8988T (cell line): ENCODE measurements around the gene PIP4K2C.
"Not testable (repeated sequence)": the region's sequence is repeated elsewhere in the genome, so short reads cannot be mapped to it uniquely, and the experiment has no call there.

Experiments
- DNase-seq: peaks from one replicate; pipeline ENCODE4 v3.0.0; 2011

The PIP4K2C gene

DNA sequence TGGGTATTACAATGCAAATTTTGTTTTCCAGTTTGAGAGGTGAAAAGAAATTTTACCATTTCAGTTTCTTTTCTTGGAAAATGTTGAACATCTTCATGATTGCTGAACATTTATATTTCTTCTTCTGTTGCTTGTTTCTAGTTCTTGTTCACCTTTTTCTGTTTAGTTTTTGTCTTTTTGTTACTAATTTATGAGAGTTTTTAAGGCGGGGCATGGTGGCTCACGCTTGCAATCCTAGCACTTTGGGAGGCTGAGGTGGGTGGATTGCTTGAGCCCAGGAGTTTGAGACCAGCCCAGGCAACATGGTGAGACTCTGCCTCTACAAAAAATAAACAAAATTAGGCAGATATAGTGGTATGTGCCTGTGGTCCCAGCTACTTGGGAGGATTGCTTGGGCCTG, 30.5 kb upstream of the PIP4K2C start:
- no peak for DNase-seq

DNA sequence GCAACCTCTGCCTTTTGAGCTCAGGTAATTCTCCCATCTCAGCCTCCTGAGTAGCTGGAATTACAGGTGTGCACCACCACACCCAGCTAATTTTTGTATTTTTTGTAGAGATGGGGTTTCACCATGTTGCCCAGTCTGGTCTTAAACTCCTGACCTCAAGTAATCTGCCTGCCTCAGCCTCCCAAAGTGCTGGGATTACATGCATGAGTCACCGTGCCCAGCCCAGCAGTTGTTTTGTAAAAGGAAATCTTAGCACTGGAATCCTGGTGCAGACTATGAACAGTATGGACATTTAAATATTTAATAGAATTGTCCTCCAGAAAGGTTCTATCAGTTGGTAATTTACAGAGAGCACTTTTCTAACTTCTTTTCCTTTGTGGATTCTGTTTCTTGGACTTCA, 29.9 kb upstream of the PIP4K2C start:
- DNase-seq, result not testable (repeated sequence)

DNA sequence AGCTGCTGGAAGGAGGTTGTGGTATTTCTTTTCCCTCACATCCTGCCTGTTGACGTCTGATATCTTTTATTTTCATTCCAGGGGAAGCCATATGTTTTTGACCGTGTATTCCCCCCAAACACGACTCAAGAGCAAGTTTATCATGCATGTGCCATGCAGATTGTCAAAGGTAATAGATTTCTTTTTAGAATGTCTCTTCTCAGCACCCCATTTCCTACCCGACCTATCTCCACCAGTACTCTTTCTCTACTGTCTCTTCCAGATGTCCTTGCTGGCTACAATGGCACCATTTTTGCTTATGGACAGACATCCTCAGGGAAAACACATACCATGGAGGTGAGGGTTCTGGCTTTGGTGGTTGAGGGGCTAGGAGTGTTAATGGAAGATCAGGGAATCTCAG, 27.6 kb upstream of the PIP4K2C start:
- no peak for DNase-seq

DNA sequence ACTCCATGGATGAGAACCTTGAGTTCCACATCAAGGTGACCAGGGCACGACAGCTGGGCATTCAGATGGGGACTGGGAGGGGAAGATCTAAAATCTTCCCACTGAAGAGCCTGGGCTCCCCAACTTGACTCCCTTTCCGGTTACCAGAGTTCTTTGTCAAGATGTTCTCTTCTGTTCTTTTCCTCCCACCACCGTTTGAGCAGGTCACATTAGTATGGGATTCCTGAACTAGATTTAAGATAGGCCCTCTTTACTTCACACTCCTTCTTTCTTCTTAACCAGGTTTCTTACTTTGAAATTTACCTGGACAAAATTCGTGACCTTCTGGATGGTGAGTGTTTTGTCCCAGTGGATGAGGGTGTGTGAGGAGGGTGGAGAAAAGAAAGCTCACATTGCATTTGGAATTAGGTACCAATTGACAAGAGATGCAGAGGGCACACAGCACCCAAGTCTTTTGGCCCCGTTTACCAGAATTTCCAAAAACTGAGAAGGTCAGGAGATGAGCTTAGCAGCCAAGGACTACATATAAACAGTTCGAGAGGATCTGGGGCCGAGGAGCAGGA, 26.7 kb upstream of the PIP4K2C start:
- no peak for DNase-seq

DNA sequence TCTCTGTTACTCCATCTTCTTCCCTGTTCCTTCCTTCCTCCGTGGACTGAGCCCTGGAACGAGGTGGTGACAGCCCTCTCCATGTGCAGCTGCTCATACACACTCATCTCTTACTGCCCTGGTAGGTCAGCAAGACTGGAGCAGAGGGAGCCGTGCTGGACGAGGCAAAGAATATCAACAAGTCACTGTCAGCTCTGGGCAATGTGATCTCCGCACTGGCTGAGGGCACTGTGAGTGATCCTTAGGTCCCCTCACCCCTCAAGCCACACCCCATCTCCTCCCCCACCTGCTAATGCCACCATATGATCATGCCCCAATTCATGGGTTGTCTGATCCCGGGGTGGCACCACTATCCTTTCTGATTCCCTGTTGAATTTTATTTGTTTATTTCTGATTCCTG, 22.2 kb upstream of the PIP4K2C start:
- DNase-seq, result no peak

DNA sequence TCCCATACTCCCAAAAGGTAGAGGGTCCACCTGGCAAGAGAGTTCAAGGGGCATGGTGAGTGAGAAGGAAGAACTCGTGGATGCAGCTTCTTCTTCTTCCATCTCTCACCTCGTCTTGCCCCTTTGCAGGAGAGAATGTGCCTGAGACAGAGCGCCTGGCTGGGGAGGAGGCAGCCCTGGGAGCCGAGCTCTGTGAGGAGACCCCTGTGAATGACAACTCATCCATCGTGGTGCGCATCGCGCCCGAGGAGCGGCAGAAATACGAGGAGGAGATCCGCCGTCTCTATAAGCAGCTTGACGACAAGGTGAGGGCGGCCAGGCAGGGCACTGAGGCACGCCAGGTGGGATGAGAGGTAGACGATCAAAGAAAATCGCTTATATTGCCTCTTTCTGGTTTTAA, 21.1 kb upstream of the PIP4K2C start:
- DNase-seq, result no peak

DNA sequence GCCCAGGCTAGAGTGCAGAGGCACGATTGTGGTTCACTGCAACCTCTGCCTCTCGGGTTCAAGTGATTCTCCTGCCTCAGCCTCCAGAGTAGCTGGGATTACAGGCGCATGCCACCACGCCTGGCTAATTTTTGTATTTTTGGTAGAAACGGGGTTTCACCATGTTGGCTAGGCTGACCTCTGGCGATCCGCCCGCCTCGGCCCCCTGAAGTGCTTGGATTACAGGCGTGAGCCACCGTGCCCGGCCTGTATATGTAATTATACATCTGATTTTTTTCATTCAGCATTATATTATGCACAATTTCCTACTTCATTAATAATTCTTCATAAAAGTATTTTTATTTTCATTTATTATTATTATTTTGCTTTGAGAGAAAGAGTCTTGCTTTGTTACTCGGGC, 20.6 kb upstream of the PIP4K2C start:
- DNase-seq, result not testable (repeated sequence)

DNA sequence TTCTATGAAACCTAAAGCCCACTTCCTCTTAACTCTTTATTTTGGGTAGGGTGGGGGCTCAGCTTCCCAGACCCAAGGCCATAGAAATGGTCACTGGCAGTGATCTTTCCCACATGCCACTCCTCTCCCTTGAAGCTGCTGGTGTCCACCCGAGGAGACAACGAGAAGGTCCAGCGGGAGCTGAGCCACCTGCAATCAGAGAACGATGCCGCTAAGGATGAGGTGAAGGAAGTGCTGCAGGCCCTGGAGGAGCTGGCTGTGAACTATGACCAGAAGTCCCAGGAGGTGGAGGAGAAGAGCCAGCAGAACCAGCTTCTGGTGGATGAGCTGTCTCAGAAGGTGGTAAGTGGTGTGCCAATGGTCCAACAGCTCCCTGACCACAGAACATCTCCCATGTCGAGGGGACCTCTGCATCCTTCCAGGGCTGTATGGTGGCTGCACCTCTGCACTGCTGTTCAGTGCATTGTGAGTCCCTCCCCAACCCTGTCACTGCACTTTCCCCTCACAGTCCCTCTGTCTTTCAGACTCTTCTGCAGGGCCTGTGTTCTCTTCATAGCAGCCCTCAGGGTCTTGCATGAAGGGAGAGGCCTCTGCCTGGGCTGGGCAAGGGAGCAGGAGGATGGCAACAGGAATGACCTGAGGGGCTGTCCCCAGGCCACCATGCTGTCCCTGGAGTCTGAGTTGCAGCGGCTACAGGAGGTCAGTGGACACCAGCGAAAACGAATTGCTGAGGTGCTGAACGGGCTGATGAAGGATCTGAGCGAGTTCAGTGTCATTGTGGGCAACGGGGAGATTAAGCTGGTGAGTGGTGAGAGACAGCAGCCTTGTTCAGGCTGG, 18.8 kb upstream of the PIP4K2C start:
- no peak for DNase-seq

DNA sequence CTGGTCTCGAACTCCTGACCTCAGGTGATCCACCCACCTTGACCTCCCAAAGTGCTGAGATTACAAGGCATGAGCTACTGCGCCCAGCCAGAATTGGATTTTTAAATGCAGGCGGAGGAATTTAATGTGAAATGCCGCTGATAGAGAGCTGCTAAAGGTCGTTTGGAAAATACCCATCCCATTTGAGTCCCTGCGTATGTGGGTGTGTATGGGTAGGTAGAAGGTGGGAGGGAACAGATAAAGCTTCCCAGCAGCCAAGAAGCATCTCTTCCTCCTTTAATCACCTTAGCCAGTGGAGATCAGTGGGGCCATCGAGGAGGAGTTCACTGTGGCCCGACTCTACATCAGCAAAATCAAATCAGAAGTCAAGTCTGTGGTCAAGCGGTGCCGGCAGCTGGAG, 16.2 kb upstream of the PIP4K2C start:
- DNase-seq, result no peak

DNA sequence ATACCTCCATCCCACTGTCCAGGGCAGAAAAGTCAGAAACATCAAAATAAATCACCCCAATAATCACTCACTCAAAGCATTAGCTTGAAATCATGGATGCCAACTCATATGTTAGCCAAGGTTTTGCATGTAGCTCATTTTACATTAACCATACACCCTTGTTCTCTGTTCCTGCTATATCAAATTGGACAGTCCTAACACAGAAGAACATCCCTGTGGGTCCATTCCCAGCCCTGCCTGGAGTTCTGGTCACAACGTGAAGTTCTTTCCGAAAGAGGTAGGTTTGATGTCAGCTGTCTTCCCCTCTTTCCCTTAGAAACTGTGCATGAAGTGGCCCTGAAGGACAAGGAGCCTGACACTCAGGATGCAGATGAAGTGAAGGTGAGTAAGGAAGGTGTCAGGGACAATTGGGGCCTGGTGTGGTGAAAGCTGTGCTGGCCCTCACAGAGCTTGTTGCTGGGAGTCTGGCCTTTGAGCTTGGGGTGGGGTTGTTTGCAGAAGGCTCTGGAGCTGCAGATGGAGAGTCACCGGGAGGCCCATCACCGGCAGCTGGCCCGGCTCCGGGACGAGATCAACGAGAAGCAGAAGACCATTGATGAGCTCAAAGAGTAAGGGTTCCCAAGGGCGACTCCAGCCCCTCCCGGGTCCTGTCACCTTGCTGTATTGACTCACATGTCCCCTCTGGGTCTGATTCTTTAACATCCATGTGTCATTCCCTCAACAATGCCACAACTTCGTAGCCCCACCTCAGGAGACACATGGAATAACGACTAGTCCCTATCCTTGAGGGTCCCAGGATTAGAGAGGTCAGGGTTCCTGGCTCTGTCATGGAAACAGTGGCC, 15.0 kb upstream of the PIP4K2C start:
- DNase-seq, result no peak

DNA sequence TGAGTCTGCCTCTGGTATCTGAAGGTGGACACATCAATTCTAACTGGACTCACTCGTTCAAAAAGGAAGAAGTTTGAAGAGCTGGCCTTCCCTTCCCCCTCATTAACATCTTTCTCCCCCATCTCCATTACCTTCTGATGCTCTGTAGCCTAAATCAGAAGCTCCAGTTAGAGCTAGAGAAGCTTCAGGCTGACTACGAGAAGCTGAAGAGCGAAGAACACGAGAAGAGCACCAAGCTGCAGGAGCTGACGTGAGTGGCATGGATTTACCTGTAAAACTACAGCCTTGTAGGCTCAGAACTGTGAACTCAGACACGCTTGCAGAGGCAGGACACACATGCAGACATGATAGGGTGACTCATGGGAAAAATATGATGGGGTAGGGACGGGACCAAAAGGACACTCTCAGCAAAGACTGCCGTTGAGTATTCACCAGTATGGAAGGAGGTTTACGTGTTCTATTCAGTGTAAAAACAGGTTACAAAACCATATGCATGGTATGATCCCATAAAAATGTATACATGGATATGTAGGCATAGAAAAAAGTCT, 14.3 kb upstream of the PIP4K2C start:
- DNase-seq, result no peak

DNA sequence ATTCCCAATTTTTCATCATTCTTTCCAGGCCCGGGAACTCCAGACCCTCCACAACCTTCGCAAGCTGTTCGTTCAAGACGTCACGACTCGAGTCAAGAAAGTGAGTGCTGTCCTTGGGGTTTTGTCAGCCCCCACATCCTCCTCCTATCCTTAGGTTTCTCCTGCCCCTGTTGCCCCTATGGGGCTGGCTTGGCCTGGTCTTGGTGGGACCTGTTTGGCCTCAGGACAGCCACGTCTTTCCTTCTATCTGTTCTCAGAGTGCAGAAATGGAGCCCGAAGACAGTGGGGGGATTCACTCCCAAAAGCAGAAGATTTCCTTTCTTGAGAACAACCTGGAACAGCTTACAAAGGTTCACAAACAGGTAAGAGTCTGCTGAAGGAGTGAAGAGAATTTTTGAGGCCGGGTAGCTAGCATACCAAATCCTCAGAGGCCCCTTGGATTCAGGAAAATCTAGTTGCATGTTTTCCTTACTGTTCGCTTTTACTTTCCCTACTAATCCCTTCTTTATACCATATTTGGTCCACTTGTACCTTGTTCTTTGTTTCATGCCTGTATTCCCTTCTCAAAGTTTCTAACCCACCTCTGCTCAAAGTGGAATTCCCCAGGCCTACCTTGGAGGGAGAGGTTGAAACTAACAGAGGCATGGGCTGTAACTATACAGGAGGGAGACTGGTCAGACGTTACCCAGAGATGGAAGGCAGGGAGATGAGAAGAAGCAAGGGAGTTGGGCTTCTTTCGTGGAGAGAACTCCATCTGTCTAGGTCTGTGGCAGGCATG, 12.8 kb upstream of the PIP4K2C start:
- no peak for DNase-seq

DNA sequence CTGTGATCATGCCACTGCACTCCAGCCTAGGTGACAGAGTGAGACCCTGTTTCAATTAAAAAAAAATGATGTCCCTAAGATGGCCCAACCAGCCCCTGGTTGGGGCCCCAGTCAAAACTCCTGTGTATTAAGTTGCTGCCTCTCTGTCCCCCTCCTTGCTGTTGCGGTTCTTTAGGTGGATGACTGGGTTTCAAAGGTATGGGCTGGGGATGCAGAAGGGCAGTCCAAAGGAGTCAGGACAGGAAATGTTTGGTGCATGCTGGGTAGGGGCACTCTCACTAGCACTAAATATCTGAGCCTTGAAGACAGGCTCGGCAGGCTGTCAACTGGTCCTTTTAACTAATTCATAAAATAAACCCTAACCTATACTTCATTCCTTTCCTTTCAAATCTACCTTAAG, 12.0 kb upstream of the PIP4K2C start:
- DNase-seq, result no peak

DNA sequence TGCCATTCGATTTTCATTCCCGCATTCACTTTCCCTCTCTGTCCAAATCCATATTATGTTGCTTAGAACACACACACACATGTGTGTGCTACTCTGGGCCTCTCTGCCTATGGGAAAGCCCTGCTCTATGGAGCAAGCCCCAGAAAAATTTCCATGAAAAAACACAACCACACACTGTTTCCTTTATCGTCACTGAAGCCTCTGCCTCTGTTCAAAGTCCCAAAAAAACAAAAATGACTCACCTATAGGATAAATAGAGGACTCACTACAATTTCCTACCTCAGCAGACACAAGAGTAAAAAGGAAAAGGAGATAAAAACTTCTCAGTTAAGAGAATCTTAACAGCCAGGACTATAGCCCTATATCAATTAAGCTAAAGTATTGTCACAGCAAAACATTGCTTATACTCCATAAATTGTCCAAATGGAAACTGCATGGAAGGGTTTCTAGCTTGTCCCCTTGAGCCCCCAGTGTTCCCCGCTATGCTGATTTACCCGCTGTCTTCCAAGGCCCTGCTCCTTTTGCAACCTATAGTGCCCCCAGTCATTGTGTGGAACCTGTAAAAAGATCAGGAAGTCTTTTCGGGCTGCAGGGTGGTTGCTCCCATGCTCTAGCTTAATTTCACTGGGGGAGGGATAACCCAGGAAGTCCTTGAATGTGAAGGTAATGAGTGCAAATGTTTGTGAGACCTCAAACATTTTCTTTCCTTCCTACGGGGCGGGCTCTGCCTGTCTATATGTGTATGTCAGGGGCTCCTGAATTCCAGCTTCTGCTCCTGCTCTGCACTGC, 11.1 kb upstream of the PIP4K2C start:
- DNase-seq, result no peak

DNA sequence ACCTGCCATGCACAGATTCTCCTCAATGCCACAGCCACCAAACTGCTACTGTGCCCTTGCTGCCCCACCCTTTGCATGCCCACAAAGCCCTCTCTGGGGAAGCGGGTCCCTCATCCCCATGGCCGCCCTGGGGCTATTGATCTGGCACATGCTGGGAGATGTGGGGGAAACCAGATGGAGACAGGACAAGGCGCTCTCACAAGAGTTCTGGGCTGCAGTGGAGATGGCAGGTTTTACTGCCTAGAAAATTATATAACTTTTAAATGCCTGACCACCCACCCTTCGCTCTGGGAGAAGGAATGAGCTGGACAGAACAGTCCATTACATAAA, 10.6 kb upstream of the PIP4K2C start:
- DNase-seq, result no peak

DNA sequence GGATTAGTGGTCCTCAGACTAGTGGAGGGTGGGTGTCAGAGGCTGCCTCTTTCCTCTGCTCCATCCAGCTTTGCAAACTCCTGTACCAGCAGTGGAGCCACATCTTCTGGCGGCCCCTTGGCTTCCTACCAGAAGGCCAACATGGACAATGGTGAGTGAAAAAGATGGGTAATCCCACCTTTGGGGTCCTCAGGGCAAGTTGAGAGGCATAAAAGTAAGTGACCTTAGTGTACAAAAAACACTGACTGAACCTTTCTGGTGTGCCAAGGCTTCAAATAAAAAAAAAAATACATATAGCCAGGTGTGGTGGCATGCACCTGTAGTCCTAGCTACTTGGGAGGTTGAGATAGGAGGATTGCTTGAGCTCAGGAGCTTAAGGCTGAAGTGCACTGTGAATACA, 9.2 kb upstream of the PIP4K2C start:
- DNase-seq, result no peak

DNA sequence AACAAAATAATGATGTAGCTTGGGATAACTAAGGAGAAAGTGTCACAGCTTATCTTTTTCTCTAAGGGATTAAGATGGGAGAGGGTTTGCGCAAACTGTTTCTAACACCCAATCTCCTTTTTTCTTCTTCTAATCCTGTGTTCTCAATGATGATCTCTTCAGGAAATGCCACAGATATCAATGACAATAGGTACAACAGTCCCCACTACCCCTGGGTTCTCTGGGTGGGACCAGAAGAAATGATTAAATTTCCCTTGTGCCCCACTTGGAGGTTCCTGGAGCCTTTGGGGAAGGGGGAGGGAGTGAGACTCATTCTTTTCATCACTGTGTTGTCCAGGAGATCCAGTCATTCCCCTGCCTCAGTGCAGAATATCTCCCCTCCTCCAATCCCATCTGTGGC, 8.6 kb upstream of the PIP4K2C start:
- DNase-seq, result no peak

DNA sequence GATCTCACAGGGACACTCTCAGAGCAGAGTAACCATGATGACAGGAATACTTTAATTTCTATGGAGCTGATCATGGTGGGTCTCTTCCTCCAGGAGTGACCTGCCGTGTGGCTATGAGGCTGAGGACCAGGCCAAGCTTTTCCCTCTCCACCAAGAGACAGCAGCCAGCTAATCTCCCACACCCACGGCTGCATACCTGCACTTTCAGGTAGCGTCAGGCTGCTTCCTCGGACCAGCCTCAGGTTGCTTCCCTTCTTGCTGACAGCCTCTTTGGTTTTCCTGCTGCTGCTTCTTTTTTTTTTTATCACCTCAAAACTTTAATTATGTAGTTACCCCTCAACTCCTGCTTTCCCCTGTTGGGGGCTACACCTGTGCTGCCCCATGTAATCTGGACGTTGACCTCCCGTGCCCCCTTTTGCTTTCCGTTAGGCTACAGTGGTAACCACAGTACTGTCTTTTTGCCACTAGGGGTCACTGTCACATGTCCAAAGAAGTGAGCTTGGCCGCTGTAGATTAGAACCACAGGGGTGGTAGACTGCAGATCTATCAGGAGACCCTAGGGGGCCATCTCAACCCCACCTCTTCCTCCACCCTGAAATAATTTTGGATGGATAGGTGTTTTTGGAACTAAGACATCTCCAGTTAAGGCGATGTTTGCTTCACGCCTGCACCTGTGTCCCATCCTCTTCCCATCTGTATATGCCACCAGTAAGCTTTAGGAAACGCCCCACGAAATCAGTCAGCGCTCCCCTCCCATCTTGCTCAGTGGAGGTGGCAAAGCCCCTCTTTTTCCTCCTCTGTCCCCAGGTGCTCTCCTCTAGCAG, 7.8 kb upstream of the PIP4K2C start:
- peak; percentile 84 for DNase-seq

DNA sequence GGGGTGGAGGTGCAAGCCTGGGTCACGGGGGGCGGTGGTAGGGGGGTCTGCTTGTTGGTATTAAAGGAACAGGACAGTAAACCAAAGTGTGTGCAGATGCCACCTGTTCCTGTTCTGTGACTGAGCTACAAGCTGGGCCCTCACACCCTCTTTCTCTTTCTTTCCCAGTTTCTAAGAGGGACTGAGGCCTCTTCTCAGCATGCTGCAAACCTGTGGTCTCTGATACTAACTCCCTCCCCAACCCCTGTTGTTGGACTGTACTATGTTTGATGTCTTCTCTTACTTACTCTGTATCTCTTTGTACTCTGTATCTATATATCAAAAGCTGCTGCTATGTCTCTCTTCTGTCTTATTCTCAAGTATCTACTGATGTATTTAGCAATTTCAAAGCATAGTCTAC, 6.9 kb upstream of the PIP4K2C start:
- DNase-seq, result no peak

DNA sequence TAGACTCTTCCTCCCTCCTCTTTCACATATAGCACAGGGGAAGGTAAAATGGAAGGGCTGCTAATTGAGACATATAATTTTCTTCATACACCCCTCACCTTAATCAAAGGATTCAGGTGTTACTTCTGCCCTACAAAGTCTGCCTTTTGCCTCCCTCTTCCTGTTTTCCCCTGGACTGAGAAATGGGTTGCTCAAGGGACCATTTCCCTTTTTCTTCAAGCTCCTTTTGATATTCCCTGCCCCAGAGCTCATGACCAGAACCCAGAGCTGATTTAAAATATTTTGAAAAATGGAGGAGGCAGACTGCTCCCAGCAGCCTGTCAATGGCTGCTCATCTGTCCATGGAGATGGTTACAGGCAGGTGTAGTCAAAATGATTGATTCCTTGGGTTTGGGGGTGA, 6.3 kb upstream of the PIP4K2C start:
- no peak for DNase-seq

DNA sequence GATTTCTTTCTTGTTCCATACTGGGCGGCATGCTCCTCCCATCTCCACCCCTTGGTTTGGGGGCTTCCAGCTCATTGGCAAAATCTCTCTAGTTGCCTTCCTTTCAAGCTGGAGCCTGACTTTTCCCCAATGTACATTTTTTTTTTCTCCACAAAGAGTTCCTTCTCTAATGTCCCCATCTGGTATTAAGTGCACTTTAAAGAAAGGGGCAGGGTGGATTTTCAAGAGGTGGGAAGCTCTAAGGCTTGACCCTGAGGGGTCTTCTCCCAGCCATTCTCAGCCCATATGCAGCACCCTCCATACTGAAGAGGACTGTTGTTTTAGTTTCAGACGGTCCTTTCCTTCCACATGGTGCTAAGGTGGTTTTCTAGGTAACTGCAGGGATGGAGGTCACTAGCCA, 5.8 kb upstream of the PIP4K2C start:
- DNase-seq, result no peak
